ENCODE measurements around the gene HOXD1. TPM values are rescaled to one million over a fixed set of nuclear protein-coding genes. Genes with fewer than 3 reads are reported as not detected.

Gene HOXD1
- total RNA-seq, 6 donors from 2014 or later: 1.0 to 7.2 (median 3.6) TPM

GRCh38 chr2:176163672-176164056 is 24.8 kb upstream of the HOXD1 start:
- H3K4me1 ChIP-seq: peaks cover 8 to 31% (median 18%) of the 10 kb centered on the region in 4 donors
- H3K36me3 ChIP-seq: no peaks in the 10 kb centered on the region
- peaks cover 0 to 66% (median 35%) of the 10 kb centered on the region in 4 donors for H3K27me3 ChIP-seq
- DNase-seq (no peak), ATAC-seq (ENCODE audit: low FRiP score in 2 of 2) (no peak)
- H3K9me3 ChIP-seq: no peaks in the 10 kb centered on the region
- 9 to 14% methylated on average over 7 to 12 of the region's 12 CpGs for WGBS, 2 donors
- TF ChIP-seq EP300 (IDR thresholded peaks at IDR 0.05) (no peak), CTCF (IDR thresholded peaks at IDR 0.05) (no peak), POLR2AphosphoS5 (IDR thresholded peaks at IDR 0.05) (no peak), POLR2A (IDR thresholded peaks at IDR 0.05) (no peak)
- H3K4me3 ChIP-seq: no peak overlapping the region
- no peak overlapping the region for H3K27ac ChIP-seq

- H3K4me3 ChIP-seq: no peak overlapping the region
- H3K27me3 ChIP-seq: peaks cover 0 to 60% (median 32%) of the 10 kb centered on the region in 4 donors
These were observed 24.3 kb upstream of the HOXD1 start for GRCh38 chr2:176164201-176164600.

DNA sequence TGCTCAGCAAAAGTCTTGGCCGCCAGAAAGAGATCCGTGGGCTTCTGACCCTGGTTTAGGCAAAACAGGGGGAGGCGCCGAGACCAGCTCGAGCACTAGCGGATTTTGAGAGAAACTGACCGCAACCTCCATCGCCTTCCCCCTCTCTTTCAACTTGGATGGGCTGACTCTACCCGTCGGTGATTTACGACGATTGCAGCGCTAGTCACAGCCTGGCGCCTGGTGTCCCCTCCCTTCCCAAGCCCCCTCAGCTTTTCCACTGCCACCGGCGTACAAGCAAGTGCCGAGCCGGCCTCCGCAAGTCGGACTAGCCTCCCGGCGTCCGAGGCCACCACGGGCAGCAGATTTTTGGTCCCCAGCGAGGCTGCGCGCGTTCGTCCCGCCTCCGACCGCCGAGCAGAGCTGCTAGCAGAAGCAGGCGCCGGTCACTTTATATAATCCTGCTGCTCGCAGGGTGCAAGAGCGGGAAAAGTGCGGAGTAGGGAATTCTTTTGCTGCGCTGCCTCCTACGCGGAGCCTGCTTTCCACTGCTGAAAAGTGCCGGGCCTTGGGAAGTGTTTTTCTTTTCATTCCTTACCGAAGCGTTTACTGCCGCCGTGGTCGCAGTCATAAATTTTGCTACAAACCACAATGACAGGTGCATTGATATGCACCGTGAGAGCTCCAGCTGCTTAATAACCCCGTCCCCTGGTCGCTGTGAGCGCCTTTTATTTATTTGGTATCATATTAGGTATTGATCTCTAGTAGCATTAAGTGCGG is 23.7 kb upstream of the HOXD1 start:
- H3K4me3 ChIP-seq: no peak overlapping the region
- H3K36me3 ChIP-seq: no peaks in the 10 kb centered on the region
- peaks cover 0 to 55% (median 27%) of the 10 kb centered on the region in 4 donors for H3K27me3 ChIP-seq
- no peaks in the 10 kb centered on the region for H3K9me3 ChIP-seq
- TF ChIP-seq CTCF (IDR thresholded peaks at IDR 0.05) (no peak), EP300 (IDR thresholded peaks at IDR 0.05) (no peak), POLR2A (IDR thresholded peaks at IDR 0.05) (no peak), POLR2AphosphoS5 (IDR thresholded peaks at IDR 0.05) (no peak)
- DNase-seq (peak in 1 of 2 donors; percentile 66), ATAC-seq (ENCODE audit: low FRiP score in 2 of 2) (no peak)
- 15 to 20% methylated on average over 36 to 52 of the region's 52 CpGs for WGBS, 2 donors
- H3K4me1 ChIP-seq: peaks cover 7 to 20% (median 11%) of the 10 kb centered on the region in 4 donors
- H3K27ac ChIP-seq: no peak overlapping the region

More at GRCh38 chr2:176164201-176164600, 24.3 kb upstream of the HOXD1 start:
- TF ChIP-seq EP300 (IDR thresholded peaks at IDR 0.05) (no peak), POLR2AphosphoS5 (IDR thresholded peaks at IDR 0.05) (no peak), CTCF (IDR thresholded peaks at IDR 0.05) (no peak), POLR2A (IDR thresholded peaks at IDR 0.05) (no peak)
- Histone ChIP-seq H3K27ac (no peak overlapping the region), H3K4me1 (peaks cover 8 to 25% (median 17%) of the 10 kb centered on the region in 4 donors), H3K9me3 (no peaks in the 10 kb centered on the region), H3K36me3 (no peaks in the 10 kb centered on the region)
- 11 to 27% methylated on average over 13 of the region's 13 CpGs for WGBS, 2 donors
- DNase-seq (no peak), ATAC-seq (ENCODE audit: low FRiP score in 2 of 2) (no peak)

- Histone ChIP-seq H3K27me3 (peaks cover 0 to 48% (median 20%) of the 10 kb centered on the region in 4 donors), H3K9me3 (no peaks in the 10 kb centered on the region), H3K4me1 (peaks cover 0 to 12% (median 4%) of the 10 kb centered on the region in 4 donors), H3K4me3 (no peak overlapping the region), H3K27ac (no peak overlapping the region), H3K36me3 (no peaks in the 10 kb centered on the region)
- WGBS, 2 donors: 18 to 27% methylated on average over 13 to 26 of the region's 26 CpGs
- no peak for ATAC-seq (ENCODE audit: low FRiP score in 2 of 2)
- peak in 1 of 2 donors; percentile 83 for DNase-seq
- no peak for TF ChIP-seq POLR2AphosphoS5 (IDR thresholded peaks at IDR 0.05)
These were observed 23.0 kb upstream of the HOXD1 start for GRCh38 chr2:176165370-176166050.

DNA sequence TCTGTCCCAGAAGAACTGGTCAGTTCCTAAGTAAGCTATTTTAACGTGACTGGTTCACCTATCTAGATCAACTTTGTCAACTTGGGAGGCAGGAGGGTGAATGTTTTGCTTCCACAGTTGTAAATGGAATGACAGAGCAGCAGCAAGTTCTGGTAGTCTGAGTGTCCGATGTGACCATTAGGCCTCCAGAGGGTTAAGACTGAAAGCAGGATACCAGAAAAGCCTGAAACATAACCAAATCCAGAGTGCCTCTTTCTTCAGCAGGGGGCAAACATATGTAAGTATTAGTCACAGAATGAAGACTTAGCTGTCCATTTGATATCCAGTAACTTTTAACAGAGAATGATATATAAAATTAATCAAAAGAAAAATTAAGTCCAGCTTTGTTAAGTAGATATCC is 22.2 kb upstream of the HOXD1 start:
- TF ChIP-seq CTCF (IDR thresholded peaks at IDR 0.05): no peak
- no peak for TF ChIP-seq POLR2AphosphoS5 (IDR thresholded peaks at IDR 0.05)
- no peak for TF ChIP-seq POLR2A (IDR thresholded peaks at IDR 0.05)
- TF ChIP-seq EP300 (IDR thresholded peaks at IDR 0.05): no peak
- Histone ChIP-seq H3K4me3 (no peak overlapping the region), H3K27ac (no peak overlapping the region), H3K9me3 (no peaks in the 10 kb centered on the region), H3K36me3 (no peaks in the 10 kb centered on the region), H3K4me1 (peaks cover 0 to 8% (median 3%) of the 10 kb centered on the region in 4 donors), H3K27me3 (peaks cover 0 to 48% (median 18%) of the 10 kb centered on the region in 4 donors)
- ATAC-seq (ENCODE audit: low FRiP score in 2 of 2) (no peak), DNase-seq (no peak)
- WGBS, 2 donors: 33 to 34% methylated on average over 2 of the region's 2 CpGs

All from upper lobe of left lung (tissue), 6 donors.